Measurements from ENCODE around the gene LDAF1. TPM values are rescaled to one million over a fixed set of nuclear protein-coding genes. Genes with fewer than 3 reads are reported as not detected.
A peak's percentile ranks its signal among the peaks of the same experiment; 100 is the strongest.

The LDAF1 gene
- polyA plus RNA-seq, 3 donors, result 23.4 to 27.1 (median 26.6) TPM

DNA sequence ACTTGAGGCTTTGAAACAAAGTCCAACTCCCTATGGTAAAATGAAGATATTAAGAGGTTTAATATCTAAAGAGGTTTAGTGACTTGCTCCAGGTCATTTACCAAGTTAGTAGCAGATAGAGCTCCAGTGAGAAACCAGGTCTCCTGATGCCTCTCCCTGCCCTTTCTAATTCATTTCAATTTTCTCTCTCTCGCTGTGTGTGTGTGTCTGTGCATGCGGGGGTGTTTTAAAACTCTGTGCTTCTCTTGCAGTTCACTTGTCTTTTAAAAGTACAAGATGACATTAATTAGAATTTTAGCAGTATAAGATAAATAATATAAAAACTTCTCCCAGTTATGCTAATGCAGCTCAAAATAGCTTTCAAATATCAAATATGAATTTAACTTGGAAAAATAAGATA, 61.1 kb downstream of the LDAF1 start:
- no peak for DNase-seq (ENCODE audit: extremely low read depth in 1 of 11, low read depth in 9 of 11, low spot score in 4 of 11)

DNA sequence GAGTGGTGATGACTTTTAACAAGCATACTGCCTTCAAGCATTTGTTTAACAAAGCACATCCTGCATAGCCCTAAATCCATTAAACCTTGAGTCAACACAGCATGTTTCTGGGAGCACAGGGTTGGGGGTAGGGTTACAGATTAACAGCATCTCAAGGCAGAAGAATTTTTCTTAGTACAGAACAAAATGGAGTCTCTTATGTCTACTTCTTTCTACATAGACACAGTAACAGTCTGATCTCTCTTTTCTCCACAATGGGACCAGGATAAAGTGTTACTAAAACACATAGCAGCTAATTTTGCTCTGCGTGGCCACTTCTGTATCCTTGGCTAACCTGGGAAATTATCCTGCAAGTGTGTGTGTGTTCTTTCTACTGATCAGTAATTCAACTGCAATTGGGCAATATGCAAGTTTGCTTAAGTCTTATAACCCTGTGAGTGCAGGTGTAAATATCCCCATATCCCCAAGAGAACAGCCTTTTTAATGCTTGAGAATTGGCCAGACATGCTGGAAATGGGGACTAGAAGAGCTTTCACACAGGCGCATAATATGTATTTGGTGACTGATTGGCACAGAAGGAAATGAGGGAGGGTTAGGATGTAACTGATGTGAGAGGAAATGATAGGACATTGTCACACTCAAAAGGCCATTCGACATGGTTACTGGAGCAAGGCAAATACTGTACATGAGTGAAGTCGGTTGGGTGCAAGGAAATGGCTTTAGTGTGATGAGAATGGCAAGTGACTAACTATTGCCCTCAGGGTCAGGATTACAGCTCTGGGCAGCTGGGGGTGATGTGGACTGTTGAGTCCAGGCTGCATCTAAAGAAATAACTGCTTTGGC, 64.2 kb downstream of the LDAF1 start:
- DNase-seq (ENCODE audit: extremely low read depth in 1 of 11, low read depth in 9 of 11, low spot score in 4 of 11), result peak in 1 of 11 donors; percentile 12

DNA sequence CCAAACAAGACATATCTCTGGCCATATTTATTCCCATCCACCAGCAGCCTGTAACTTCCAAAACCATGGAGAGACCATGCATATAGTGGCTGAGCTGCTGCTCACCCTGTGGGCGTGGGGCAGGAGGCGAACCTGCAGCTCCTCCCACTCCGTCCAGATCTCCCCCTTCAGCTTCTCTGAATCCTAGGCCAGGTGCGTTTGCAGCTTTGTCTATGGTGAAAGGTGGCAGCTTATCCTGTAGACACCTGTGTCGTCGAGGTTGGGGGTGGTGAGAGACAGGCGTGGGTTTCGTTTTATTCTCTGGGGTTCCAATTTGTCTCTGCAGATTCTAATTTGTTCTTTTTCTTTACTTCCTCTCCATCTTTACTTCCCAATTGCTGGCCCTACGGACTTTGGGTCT, 65.3 kb downstream of the LDAF1 start:
- no peak for DNase-seq (ENCODE audit: extremely low read depth in 1 of 11, low read depth in 9 of 11, low spot score in 4 of 11)

DNA sequence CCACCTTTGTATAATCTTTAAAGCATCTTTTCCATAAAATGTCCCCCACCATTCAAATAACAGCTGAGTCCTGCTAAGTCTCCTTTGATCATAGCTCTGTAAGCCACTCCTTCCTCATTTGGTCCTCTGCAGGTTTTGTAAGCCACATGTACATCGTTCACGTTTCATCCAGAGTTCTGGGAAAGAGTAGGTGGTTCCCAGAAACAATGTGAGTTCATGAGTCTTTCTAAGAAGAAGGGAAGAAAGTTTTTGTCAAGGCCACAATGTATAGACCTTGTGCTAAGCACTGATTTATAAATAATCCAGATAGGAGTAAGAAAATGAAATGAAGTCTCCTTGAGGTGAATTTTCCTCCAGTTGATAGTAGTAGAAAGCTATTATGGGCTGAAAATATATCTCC, 66.3 kb downstream of the LDAF1 start:
- no peak for DNase-seq (ENCODE audit: extremely low read depth in 1 of 11, low read depth in 9 of 11, low spot score in 4 of 11)

DNA sequence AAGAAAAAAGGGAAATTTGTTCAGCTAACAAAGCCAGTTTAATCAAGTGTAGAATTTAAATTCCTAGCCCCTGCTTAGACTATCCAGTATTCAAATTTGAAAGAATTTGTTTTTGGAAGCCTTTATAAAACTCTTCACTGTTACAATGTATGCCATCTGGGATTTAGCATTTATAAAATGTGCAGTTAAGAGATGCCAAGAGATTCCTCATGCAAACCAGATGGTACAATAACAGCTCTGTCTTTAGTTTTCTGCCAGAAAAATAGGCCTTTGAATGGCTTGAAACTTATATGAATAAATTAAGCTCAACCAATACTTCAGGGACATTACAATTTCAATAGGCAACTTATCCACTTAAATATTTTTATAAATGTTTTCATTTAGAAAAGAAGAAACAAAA, 68.3 kb downstream of the LDAF1 start:
- no peak for DNase-seq (ENCODE audit: extremely low read depth in 1 of 11, low read depth in 9 of 11, low spot score in 4 of 11)

DNA sequence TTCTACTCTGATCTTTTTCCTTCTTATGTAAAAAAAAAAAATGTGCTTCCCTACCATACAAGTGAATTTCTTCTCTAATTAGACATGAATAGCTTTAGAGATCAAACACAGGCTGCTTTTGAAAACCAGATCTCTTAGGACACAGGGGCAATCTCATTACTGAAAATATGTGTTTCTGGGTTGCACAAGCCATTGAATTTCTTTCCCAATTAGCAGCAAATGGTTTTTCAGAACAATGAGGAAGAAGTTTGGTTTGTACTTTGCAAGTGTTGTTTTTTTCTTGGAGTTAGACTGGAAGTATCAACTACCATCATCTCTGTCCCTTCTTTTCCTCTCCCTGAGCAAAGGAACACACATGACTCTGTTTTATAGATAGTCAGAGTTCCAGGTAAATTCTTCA, 69.4 kb downstream of the LDAF1 start:
- DNase-seq (ENCODE audit: extremely low read depth in 1 of 11, low read depth in 9 of 11, low spot score in 4 of 11), result no peak

DNA sequence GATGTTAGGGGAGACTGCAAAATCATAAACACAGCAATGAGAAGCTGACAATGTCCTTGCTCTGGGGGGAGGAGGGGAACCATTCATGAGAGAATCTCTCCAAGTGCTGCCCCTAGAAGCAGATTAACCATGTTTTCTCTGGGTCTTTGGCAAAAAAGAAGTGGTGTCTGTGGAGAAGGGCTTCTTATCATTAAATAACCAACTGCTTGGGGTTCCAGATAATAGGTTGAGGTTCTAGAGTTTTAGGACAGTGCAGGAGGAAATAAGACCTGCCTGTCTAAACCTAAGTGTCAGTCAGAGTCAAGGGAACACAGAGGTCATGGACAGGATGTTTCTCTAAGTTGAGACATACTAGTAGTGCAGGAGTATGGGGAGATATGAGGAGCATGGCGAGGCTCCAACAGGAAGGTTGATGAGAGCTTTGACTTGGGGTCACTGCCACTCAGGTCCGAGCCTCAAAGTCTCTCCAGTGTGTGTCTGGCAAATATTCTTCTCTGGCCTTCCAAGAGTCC, 69.9 kb downstream of the LDAF1 start:
- no peak for DNase-seq (ENCODE audit: extremely low read depth in 1 of 11, low read depth in 9 of 11, low spot score in 4 of 11)

Other genes starting within 250 kb of the LDAF1 start
- 1 to 10 TPM in 1 of 3 donors, under 1 TPM in 2; 0.31 to 1.0 (median 0.46) TPM for gene DNAH3, start 7.8 kb upstream of the LDAF1 start, polyA plus RNA-seq (ENCODE audit: insufficient read length in 3 of 3)
- gene ZP2, start 52.9 kb downstream of the LDAF1 start, polyA plus RNA-seq (ENCODE audit: insufficient read length in 3 of 3), result under 1 TPM in 2 of 3 donors, not detected in 1; 0.12 to 0.19 TPM
- 1 to 10 TPM; 5.6 to 6.9 (median 5.8) TPM for gene ANKS4B, start 75.0 kb downstream of the LDAF1 start, polyA plus RNA-seq (ENCODE audit: insufficient read length in 3 of 3)
- gene CRYM, start 119.6 kb downstream of the LDAF1 start, polyA plus RNA-seq (ENCODE audit: insufficient read length in 3 of 3), result 10 to 100 TPM in 2 of 3 donors, 1 to 10 TPM in 1; 10.0 to 11.0 (median 10.2) TPM

All from renal cortex interstitium (tissue), 11 donors.